ENCODE results near the gene PTPRN2. TPM values are rescaled to one million over a fixed set of nuclear protein-coding genes. Genes with fewer than 3 reads are reported as not detected.

The PTPRN2 gene
- polyA plus RNA-seq, 1 experiment = 0.02 TPM

DNA sequence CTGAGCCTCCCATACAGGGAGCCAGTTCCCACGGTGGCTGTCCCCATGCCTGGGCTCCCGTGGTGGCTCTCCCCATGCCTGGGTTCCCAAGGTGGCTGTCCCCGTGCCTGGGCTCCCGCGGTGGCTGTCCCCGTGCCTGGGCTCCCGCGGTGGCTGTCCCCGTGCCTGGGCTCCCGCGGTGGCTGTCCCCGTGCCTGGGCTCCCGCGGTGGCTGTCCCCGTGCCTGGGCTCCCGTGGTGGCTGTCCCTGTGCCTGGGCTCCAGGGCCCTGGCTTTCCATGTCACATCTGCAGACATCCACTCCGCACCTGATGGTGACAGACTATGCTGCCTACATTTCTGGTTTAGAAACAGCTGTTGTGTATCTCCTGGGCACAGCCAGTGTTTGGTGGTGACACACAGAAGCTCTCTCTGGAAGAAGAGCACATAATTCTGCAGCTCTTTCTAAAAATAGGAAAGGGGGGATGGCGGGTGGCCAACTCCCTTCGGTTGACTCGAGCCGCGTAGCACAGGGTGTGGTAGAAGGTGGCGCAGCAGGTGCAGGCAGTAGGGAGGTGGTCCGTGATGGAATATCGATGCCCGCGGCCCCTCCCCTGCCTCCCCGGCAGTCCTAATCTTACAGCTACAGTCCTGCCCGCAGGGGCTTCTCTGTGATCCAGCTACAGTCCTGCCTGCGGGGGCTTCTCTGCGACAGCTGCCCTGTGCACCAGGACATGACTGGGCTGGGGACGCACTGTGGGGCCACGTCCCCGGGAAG lies 999.6 kb downstream of the PTPRN2 start:
- TF ChIP-seq, protein P1, sequence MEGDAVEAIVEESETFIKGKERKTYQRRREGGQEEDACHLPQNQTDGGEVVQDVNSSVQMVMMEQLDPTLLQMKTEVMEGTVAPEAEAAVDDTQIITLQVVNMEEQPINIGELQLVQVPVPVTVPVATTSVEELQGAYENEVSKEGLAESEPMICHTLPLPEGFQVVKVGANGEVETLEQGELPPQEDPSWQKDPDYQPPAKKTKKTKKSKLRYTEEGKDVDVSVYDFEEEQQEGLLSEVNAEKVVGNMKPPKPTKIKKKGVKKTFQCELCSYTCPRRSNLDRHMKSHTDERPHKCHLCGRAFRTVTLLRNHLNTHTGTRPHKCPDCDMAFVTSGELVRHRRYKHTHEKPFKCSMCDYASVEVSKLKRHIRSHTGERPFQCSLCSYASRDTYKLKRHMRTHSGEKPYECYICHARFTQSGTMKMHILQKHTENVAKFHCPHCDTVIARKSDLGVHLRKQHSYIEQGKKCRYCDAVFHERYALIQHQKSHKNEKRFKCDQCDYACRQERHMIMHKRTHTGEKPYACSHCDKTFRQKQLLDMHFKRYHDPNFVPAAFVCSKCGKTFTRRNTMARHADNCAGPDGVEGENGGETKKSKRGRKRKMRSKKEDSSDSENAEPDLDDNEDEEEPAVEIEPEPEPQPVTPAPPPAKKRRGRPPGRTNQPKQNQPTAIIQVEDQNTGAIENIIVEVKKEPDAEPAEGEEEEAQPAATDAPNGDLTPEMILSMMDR (IDR thresholded peaks at IDR 0.05; ENCODE audit: low read depth, low read length) = no peak
- DNase-seq (ENCODE audit: low read depth, low spot score) = no peak
- POLR2A ChIA-PET = no interaction called here
- Histone ChIP-seq H3K27ac (ENCODE audit: low read depth, low read length) (no peak overlapping the region), H3K27me3 (ENCODE audit: control insufficient read depth, insufficient read depth, low read length) (no peaks in the 10 kb centered on the region), H3K9me3 (ENCODE audit: control insufficient read depth, insufficient read depth, low read length) (peaks cover 76% of the 10 kb centered on the region), H3K4me3 (ENCODE audit: low read depth, low read length) (no peak overlapping the region)
- CTCF ChIA-PET = no interaction called here

DNA sequence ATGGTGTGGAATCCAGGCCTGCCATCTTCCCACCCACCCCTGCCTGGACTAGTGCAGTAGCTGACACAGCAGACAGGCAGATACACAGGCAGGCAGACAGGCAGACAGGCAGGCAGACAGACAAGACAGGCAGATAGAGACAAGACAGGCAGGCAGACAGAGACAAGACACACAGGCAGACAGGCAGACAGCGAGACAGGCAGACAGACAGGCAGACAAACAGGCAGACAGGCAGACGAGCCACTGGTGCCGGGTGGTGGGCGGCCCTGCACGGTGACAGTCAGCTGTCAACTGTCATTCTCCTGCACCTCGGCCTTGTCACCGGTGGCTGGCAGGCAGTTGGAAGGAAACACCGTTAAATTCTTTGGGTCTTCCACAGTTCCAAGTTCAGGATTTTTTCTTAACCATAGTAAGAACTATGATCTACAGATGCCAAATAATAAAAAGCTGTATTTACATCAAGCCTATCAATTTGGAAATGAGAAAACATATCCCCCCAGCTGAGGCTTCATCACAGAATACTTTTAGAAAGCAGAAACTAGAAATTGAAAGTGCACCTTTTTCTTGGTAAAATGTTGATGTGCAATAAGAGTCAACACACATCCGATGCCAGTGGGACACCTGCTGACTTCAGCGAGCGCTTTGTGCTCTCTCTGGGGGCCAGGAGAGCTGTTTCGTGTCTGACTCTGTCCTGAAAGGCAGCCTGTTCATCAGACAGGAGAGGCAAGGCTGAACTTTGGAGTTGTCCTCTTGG lies 1000.4 kb downstream of the PTPRN2 start:
- no peak overlapping the region for H3K4me3 ChIP-seq (ENCODE audit: low read depth, low read length)
- no peak for DNase-seq (ENCODE audit: low read depth, low spot score)
- CTCF ChIA-PET = no interaction called here
- no peaks in the 10 kb centered on the region for H3K27me3 ChIP-seq (ENCODE audit: control insufficient read depth, insufficient read depth, low read length)
- TF ChIP-seq, protein P1 (IDR thresholded peaks at IDR 0.05; ENCODE audit: low read depth, low read length) = no peak
- H3K27ac ChIP-seq (ENCODE audit: low read depth, low read length) = no peak overlapping the region
- peaks cover 72% of the 10 kb centered on the region for H3K9me3 ChIP-seq (ENCODE audit: control insufficient read depth, insufficient read depth, low read length)
- POLR2A ChIA-PET = no interaction called here

DNA sequence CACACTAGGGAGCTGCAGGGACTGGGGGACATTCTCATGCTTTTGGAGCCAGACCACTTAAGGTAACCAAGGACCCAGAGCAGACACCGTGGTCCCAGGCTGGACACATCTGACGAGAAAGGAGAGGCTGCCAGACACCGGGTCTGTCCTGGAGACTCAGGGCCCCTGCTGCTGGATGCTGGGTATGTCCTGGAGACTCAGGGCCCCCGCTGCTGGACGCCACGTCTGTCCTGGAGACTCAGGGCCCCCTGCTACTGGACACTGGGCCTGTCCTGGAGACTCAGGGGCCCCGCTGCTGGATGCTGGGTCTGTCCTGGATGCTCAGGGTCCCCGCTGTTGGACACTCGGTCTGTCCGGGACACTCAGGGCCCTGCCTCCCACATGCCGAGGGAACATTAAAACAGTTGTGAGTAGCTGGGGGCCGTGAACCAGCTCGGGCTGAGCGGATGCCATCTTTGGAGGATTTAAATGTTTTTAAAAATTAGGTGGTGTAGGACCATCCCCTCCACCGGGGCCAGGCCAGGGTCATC lies 1001.1 kb downstream of the PTPRN2 start:
- peaks cover 73% of the 10 kb centered on the region for H3K9me3 ChIP-seq (ENCODE audit: control insufficient read depth, insufficient read depth, low read length)
- ChIA-PET POLR2A (no interaction called here), CTCF (no interaction called here)
- H3K27ac ChIP-seq (ENCODE audit: low read depth, low read length) = no peak overlapping the region
- DNase-seq (ENCODE audit: low read depth, low spot score) = no peak
- H3K4me3 ChIP-seq (ENCODE audit: low read depth, low read length) = no peak overlapping the region
- no peaks in the 10 kb centered on the region for H3K27me3 ChIP-seq (ENCODE audit: control insufficient read depth, insufficient read depth, low read length)
- TF ChIP-seq, protein P1 (IDR thresholded peaks at IDR 0.05; ENCODE audit: low read depth, low read length) = no peak

DNA sequence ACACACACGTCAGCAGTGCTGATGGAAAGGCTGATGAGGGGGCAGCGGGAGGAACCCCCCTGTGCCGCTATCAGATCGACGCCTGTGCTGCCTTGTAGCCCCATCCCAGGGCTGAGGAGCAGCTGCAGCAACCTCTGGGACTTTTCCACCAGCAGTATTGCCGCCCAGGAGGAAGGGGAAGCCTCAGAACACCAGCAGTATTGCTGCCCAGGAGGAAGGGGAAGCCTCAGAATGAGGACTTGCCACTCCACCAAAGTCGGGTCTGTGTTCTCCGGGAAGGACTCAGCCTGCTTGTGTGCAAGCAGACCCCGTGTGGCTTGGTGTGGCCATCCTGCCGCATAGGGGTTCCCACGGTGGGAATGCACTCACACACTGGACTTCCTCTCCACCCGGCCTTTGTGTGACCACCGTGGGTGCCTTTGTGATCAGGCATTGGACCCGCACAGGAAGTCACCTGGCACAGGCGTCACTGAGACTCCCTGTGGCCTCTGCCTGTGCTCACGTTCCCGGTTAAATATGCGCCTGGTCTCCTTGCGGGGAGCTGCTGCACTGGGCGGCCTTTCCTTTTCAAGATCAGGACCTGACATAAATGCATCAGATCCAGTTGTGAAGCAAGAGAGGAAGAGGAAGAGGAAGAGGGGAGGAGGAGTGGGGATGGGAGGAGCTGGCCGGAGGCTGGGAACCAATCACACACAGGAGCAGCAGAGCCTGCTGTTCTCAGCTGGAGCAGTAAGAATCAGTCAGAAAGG lies 1002.3 kb downstream of the PTPRN2 start:
- POLR2A ChIA-PET = no interaction called here
- Histone ChIP-seq H3K9me3 (ENCODE audit: control insufficient read depth, insufficient read depth, low read length) (peaks cover 74% of the 10 kb centered on the region), H3K27me3 (ENCODE audit: control insufficient read depth, insufficient read depth, low read length) (no peaks in the 10 kb centered on the region), H3K4me3 (ENCODE audit: low read depth, low read length) (no peak overlapping the region), H3K27ac (ENCODE audit: low read depth, low read length) (no peak overlapping the region)
- no peak for DNase-seq (ENCODE audit: low read depth, low spot score)
- TF ChIP-seq, protein P1 (IDR thresholded peaks at IDR 0.05; ENCODE audit: low read depth, low read length) = no peak
- CTCF ChIA-PET = no interaction called here
